GM21515 (cell line): ENCODE results near the gene LRCOL1.
A peak's percentile ranks its signal among the peaks of the same experiment; 100 is the strongest.

Experiments
- ATAC-seq: cut with Tn5 transposase; IDR thresholded peaks from one replicate; pipeline ENCODE4 v1.9.1; 2021; ENCODE audit not compliant: unreplicated experiment

Gene LRCOL1

GRCh38 chr12:132620113-132620898 lies 9.9 kb upstream of the LRCOL1 start:
- ATAC-seq, result no peak

- ATAC-seq, result no peak
Measured at GRCh38 chr12:132619386-132620112, 9.2 kb upstream of the LRCOL1 start.

GRCh38 chr12:132619071-132619385 lies 8.6 kb upstream of the LRCOL1 start:
- no peak for ATAC-seq

- ATAC-seq, result no peak
Measured at GRCh38 chr12:132618683-132619043, 8.3 kb upstream of the LRCOL1 start, which contains the start of gene P2RX2. TSS of gene P2RX2 (plus strand) at chr12:132618776. CDS start at chr12:132618817, 41 bp downstream.

- no peak for ATAC-seq
Measured at GRCh38 chr12:132617822-132618682, 7.7 kb upstream of the LRCOL1 start.

- no peak for ATAC-seq
Measured at GRCh38 chr12:132617135-132617701, 6.8 kb upstream of the LRCOL1 start.

- ATAC-seq, result no peak
Measured at GRCh38 chr12:132615579-132616038, 5.2 kb upstream of the LRCOL1 start.

GRCh38 chr12:132614861-132615578 lies 4.6 kb upstream of the LRCOL1 start:
- peak; percentile 66 for ATAC-seq

- ATAC-seq, result no peak
Measured at GRCh38 chr12:132614029-132614428, 3.6 kb upstream of the LRCOL1 start.

- ATAC-seq, result no peak
Measured at GRCh38 chr12:132611620-132612019, 1.2 kb upstream of the LRCOL1 start.

GRCh38 chr12:132610866-132611602 lies 652 bp upstream of the LRCOL1 start:
- ATAC-seq, result no peak

- no peak for ATAC-seq
Measured at GRCh38 chr12:132608231-132609171, 1.9 kb downstream of the LRCOL1 start.

- ATAC-seq, result no peak
Measured at GRCh38 chr12:132606927-132607326, 3.5 kb downstream of the LRCOL1 start.

- ATAC-seq, result no peak
Measured at GRCh38 chr12:132606466-132606865, 3.9 kb downstream of the LRCOL1 start.

GRCh38 chr12:132605892-132606291 lies 4.5 kb downstream of the LRCOL1 start:
- ATAC-seq, result no peak

GRCh38 chr12:132604668-132605441 lies 5.5 kb downstream of the LRCOL1 start:
- ATAC-seq, result no peak

GRCh38 chr12:132604151-132604618 lies 6.2 kb downstream of the LRCOL1 start:
- ATAC-seq, result no peak
